ENCODE data around the gene GRK1.

- TF ChIP-seq CTCF (IDR thresholded peaks at IDR 0.05; ENCODE audit: poor library complexity) (no peak), EZH2phosphoT487 (IDR thresholded peaks at IDR 0.05; ENCODE audit: low read depth, severe bottlenecking, unreplicated experiment) (no peak), EZH2 (IDR thresholded peaks at IDR 0.05; ENCODE audit: borderline replicate concordance) (no peak)
Measured at GRCh38 chr13:113670541-113670940, 3.5 kb downstream of the GRK1 start.

All from hepatocyte (in vitro differentiated cells).